Posterior cingulate gyrus (tissue), 11 donors: Measurements from ENCODE around the gene NPHP4.
A peak's percentile ranks its signal among the peaks of the same experiment; 100 is the strongest.
"Not testable (repeated sequence)": the region's sequence is repeated elsewhere in the genome, so short reads cannot be mapped to it uniquely, and the experiment has no call there.

Experiments
- DNase-seq, 10 donors: peaks; one replicate each; pipeline versions ENCODE4 v3.0.0 to v3.0.0-alpha.2; 2020 to 2021; ENCODE audit warnings: mixed read lengths in 3 of 10
- intact Hi-C: fragments of 100-400 bp; cut with DNase I; formaldehyde crosslinking; loops from one replicate; pipeline ENCODE4 v1.15.1; 2023

Gene NPHP4

GRCh38 chr1:6025269-6026094, 33.3 kb upstream of the NPHP4 start:
- peak in 8 of 10 donors; percentile 33 to 96 (median 73) for DNase-seq
- intact Hi-C loops: no loop called here

GRCh38 chr1:6024376-6024775, 32.2 kb upstream of the NPHP4 start:
- intact Hi-C loops: no loop called here
- DNase-seq: peak in 2 of 10 donors; percentile 16 to 58

GRCh38 chr1:6023346-6023745, 31.1 kb upstream of the NPHP4 start:
- intact Hi-C loops: no loop called here
- no peak for DNase-seq

GRCh38 chr1:6022193-6022592, 30.0 kb upstream of the NPHP4 start:
- intact Hi-C loops: no loop called here
- no peak for DNase-seq

- peak in 4 of 10 donors; percentile 23 to 83 (median 74) for DNase-seq
- intact Hi-C loops: no loop called here
Measured at GRCh38 chr1:6019166-6019845, 27.1 kb upstream of the NPHP4 start.

GRCh38 chr1:6017654-6018053, 25.4 kb upstream of the NPHP4 start:
- DNase-seq: peak in 4 of 10 donors; percentile 24 to 66 (median 50)
- intact Hi-C loops: not testable (repeated sequence)

- peak in 4 of 10 donors; percentile 23 to 84 (median 65) for DNase-seq
- intact Hi-C loops: no loop called here
Measured at GRCh38 chr1:6016191-6016865, 24.1 kb upstream of the NPHP4 start.

- intact Hi-C loops: no loop called here
- peak in 8 of 10 donors; percentile 57 to 95 (median 76) for DNase-seq
Measured at GRCh38 chr1:6014130-6014999, 22.1 kb upstream of the NPHP4 start.

- intact Hi-C loops: no loop called here
- DNase-seq: peak in 3 of 10 donors; percentile 44 to 85 (median 59)
Measured at GRCh38 chr1:6013491-6013890, 21.3 kb upstream of the NPHP4 start.

GRCh38 chr1:6012529-6013318, 20.5 kb upstream of the NPHP4 start:
- intact Hi-C loops: no loop called here
- DNase-seq: peak in 3 of 10 donors; percentile 51 to 68 (median 66)

- intact Hi-C loops: no loop called here
- DNase-seq: peak in 1 of 10 donors; percentile 5
Measured at GRCh38 chr1:6011946-6012258, 19.7 kb upstream of the NPHP4 start.

GRCh38 chr1:6011161-6011945, 19.1 kb upstream of the NPHP4 start:
- DNase-seq: peak in 3 of 10 donors; percentile 33 to 72 (median 42)
- intact Hi-C loops: no loop called here

GRCh38 chr1:6010554-6010953, 18.3 kb upstream of the NPHP4 start:
- DNase-seq: peak in 3 of 10 donors; percentile 43 to 57 (median 52)
- intact Hi-C loops: no loop called here

- intact Hi-C loops: no loop called here
- DNase-seq: peak in 3 of 10 donors; percentile 35 to 55 (median 53)
Measured at GRCh38 chr1:6009120-6010040, 17.2 kb upstream of the NPHP4 start.

GRCh38 chr1:6008696-6009095, 16.5 kb upstream of the NPHP4 start:
- peak in 2 of 10 donors; percentile 54 to 57 for DNase-seq
- intact Hi-C loops: no loop called here

- DNase-seq: peak in 2 of 10 donors; percentile 60 to 67
- intact Hi-C loops: no loop called here
Measured at GRCh38 chr1:6008084-6008415, 15.8 kb upstream of the NPHP4 start.

- DNase-seq: peak in 4 of 10 donors; percentile 50 to 92 (median 88)
Measured at GRCh38 chr1:6007318-6008083, 15.3 kb upstream of the NPHP4 start.

More at GRCh38 chr1:6007318-6008083, 15.3 kb upstream of the NPHP4 start:
- intact Hi-C loops: no loop called here
